ENCODE results near the gene PHF5A.

GRCh38 chr22:41516462-41516861 is 48.0 kb upstream of the PHF5A start:
- TF ChIP-seq EZH2phosphoT487 (IDR thresholded peaks at IDR 0.05; ENCODE audit: borderline replicate concordance, low read depth) (no peak), YY1 (IDR thresholded peaks at IDR 0.05; ENCODE audit: low read depth) (no peak), EP300 (IDR thresholded peaks at IDR 0.05; ENCODE audit: borderline replicate concordance in 1 of 2, low read depth in 1 of 2, low read length in 1 of 2) (no peak), CTCF (IDR thresholded peaks at IDR 0.05) (no peak)
- TF ChIP-seq, protein P1, sequence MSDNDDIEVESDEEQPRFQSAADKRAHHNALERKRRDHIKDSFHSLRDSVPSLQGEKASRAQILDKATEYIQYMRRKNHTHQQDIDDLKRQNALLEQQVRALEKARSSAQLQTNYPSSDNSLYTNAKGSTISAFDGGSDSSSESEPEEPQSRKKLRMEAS (IDR thresholded peaks at IDR 0.05; ENCODE audit: low read depth) = no peak
